GM12865 (cell line): Measurements from ENCODE around the gene IL6.
A peak's percentile ranks its signal among the peaks of the same experiment; 100 is the strongest.
"Not testable (repeated sequence)": the region's sequence is repeated elsewhere in the genome, so short reads cannot be mapped to it uniquely, and the experiment has no call there.

Experiments
- DNase-seq: peaks from one replicate; pipeline ENCODE4 v3.0.0; 2010; ENCODE audit warnings: low read depth
- H3K4me3 ChIP-seq: 2 replicates; pipeline ENCODE4 v1.5.1; 2011; ENCODE audit warnings: mild to moderate bottlenecking, low read depth, low read length, control low read depth
- TF ChIP-seq, protein P1 (sequence below): IDR thresholded peaks from 2 replicates; pipeline ENCODE4 v1.5.1; 2011; ENCODE audit warnings: low read length, control low read depth, low read depth, inconsistent platforms; ENCODE audit not compliant: insufficient read depth; ENCODE audit errors: missing control alignments

IL6 gene

DNA sequence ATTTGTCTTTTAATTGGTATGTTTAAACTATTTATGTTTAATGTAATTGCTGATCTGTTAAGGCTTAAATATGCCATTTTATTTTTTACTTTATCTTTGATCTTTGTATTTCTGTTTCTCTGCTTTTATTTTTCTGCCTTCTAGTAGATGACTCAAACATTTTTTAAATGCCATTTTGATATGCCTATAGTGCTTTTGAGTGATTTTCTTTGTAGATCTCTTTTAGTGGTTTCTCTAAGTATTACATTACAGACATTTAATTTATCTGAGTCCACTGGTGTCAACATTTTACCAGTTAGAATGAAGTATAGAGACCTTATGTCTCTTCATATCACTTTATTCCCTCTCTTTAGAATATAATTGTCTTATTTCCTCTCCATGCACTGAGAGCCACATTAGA is 32.7 kb downstream of the IL6 start:
- DNase-seq, result no peak
- TF ChIP-seq, protein P1, sequence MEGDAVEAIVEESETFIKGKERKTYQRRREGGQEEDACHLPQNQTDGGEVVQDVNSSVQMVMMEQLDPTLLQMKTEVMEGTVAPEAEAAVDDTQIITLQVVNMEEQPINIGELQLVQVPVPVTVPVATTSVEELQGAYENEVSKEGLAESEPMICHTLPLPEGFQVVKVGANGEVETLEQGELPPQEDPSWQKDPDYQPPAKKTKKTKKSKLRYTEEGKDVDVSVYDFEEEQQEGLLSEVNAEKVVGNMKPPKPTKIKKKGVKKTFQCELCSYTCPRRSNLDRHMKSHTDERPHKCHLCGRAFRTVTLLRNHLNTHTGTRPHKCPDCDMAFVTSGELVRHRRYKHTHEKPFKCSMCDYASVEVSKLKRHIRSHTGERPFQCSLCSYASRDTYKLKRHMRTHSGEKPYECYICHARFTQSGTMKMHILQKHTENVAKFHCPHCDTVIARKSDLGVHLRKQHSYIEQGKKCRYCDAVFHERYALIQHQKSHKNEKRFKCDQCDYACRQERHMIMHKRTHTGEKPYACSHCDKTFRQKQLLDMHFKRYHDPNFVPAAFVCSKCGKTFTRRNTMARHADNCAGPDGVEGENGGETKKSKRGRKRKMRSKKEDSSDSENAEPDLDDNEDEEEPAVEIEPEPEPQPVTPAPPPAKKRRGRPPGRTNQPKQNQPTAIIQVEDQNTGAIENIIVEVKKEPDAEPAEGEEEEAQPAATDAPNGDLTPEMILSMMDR, result no peak

GRCh38 chr7:22762866-22763265 is 35.9 kb downstream of the IL6 start:
- H3K4me3 ChIP-seq, result no peak overlapping the region
- no peak for DNase-seq
- TF ChIP-seq, protein P1, result no peak

More for the DNA sequence above, 32.7 kb downstream of the IL6 start:
- H3K4me3 ChIP-seq, result no peak overlapping the region

DNA sequence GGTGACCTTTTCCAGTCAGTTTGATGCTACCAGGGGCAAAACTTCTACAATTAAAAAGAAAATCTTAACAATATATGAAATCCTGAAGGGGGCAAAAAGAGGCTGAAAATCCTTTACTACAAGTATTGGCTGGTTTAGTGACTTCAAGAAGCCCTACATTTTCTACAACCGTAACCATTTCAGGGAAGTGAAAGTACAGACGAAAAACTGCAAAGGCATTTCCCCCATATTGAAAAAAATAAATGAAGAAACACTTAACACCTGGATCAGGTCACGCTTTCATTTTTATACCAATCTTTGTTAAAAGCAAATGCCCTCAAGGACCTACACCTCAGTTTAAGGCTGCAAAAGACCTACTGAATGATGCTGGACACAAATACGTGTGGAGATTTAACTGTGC is 38.6 kb downstream of the IL6 start:
- peak; percentile 61 for DNase-seq
- TF ChIP-seq, protein P1, result no peak
- no peak overlapping the region for H3K4me3 ChIP-seq

- TF ChIP-seq, protein P1, result no peak
- no peak for DNase-seq
- H3K4me3 ChIP-seq, result no peak overlapping the region
These were observed 44.3 kb downstream of the IL6 start for GRCh38 chr7:22771194-22771871.

DNA sequence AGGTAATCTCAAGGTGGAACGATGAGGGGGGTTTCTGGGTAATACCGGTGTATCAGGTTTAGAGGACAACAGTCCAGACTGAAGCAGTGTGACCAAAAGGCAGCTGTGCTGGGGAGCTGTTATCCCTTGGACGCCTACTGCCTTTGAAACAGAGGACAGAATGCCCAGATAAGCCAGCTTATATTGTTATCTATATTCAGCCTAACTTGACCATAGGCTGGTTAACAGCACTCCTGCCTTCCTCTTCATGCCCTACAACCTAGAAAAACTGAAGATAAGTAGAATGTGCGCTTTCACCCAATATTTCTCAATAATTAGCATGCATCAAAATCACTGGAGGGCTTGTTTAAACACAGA is 44.9 kb downstream of the IL6 start:
- no peak for DNase-seq
- TF ChIP-seq, protein P1, result no peak
- H3K4me3 ChIP-seq, result no peak overlapping the region

GRCh38 chr7:22772885-22773284 is 45.9 kb downstream of the IL6 start:
- TF ChIP-seq, protein P1, result no peak
- no peak overlapping the region for H3K4me3 ChIP-seq
- DNase-seq, result no peak

DNA sequence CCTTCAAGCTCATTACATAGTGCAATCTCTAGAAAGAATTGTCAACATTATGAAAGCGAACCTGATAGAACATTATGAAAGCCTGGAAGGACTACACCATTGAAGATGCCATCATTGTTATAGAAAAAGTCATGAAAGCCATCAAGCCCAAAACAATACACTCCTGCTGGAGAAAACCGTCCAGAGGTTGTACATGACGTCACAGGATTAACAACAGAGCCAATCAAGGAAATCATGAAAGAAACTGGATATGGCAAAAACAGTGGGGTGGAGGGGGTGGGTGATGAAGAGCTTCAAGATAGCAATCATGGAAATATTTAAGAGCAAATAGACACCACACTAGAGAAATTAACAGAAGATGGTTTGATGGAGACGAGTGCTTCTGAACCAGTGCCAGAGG is 50.0 kb downstream of the IL6 start:
- TF ChIP-seq, protein P1, result no peak
- H3K4me3 ChIP-seq, result no peak overlapping the region
- DNase-seq, result no peak

GRCh38 chr7:22779730-22780323 is 52.8 kb downstream of the IL6 start:
- not testable (repeated sequence) for H3K4me3 ChIP-seq, DNase-seq
